Erythroblast (primary cell): ENCODE data around the gene GFRA4.

ENCODE experiments used
- GATA1 ChIP-seq: IDR thresholded peaks from 2 replicates; pipeline ENCODE4 v1.6.1; 2011; ENCODE audit warnings: low read depth, mild to moderate bottlenecking, control low read depth, low read length, moderate library complexity
- POLR2A ChIP-seq: IDR thresholded peaks from 2 replicates; pipeline ENCODE4 v1.6.1; 2011; ENCODE audit warnings: mild to moderate bottlenecking, low read length

- TF ChIP-seq POLR2A, result no peak
- no peak for TF ChIP-seq GATA1
Observed at GRCh38 chr20:3663858-3664257, 659 bp upstream of the GFRA4 start.
